Measurements from ENCODE around the gene CERK.

CERK gene

GRCh38 chr22:46679706-46680269 is 58.3 kb downstream of the CERK start:
- no peak for DNase-seq (ENCODE audit: extremely low read depth, low read depth)
- no peak for TF ChIP-seq CTCF (IDR thresholded peaks at IDR 0.05; ENCODE audit: low read depth, low read length)

GRCh38 chr22:46678785-46679700 is 59.0 kb downstream of the CERK start:
- DNase-seq (ENCODE audit: extremely low read depth, low read depth): no peak
- TF ChIP-seq CTCF (IDR thresholded peaks at IDR 0.05; ENCODE audit: low read depth, low read length): no peak

- TF ChIP-seq CTCF (IDR thresholded peaks at IDR 0.05; ENCODE audit: low read depth, low read length): no peak
- no peak for DNase-seq (ENCODE audit: extremely low read depth, low read depth)
Measured at GRCh38 chr22:46678003-46678657, 59.9 kb downstream of the CERK start.

- DNase-seq (ENCODE audit: extremely low read depth, low read depth): no peak
- no peak for TF ChIP-seq CTCF (IDR thresholded peaks at IDR 0.05; ENCODE audit: low read depth, low read length)
Measured at GRCh38 chr22:46677323-46678002, 60.6 kb downstream of the CERK start.

GRCh38 chr22:46676881-46677280 is 61.2 kb downstream of the CERK start:
- no peak for TF ChIP-seq CTCF (IDR thresholded peaks at IDR 0.05; ENCODE audit: low read depth, low read length)
- DNase-seq (ENCODE audit: extremely low read depth, low read depth): no peak

- no peak for TF ChIP-seq CTCF (IDR thresholded peaks at IDR 0.05; ENCODE audit: low read depth, low read length)
- DNase-seq (ENCODE audit: extremely low read depth, low read depth): no peak
Measured at GRCh38 chr22:46676479-46676878, 61.6 kb downstream of the CERK start.

All from AG09319 (cell line).